22Rv1 (cell line): ENCODE results near the gene ZNF846.

Source experiments
- CTCF ChIP-seq: fragments of 450-650 bp; IDR thresholded peaks from 2 replicates; pipeline ENCODE4 v1.5.1; 2017; ENCODE audit warnings: mild to moderate bottlenecking
- ZFX ChIP-seq: fragments of 450-650 bp; IDR thresholded peaks from 2 replicates; pipeline ENCODE4 v1.6.1; 2017; ENCODE audit warnings: antibody characterized with exemption, borderline replicate concordance

- TF ChIP-seq CTCF (no peak), ZFX (no peak)
These were observed 40.9 kb downstream of the ZNF846 start for GRCh38 chr19:9727644-9728043.
